Stimulated activated CD8-positive, alpha-beta memory T cell treated with anti-CD3 and anti-CD28 coated beads, Interleukin-15, amount 100 ng/mL, for 4 hours (primary cell): ENCODE results near the gene RYR2.

Experiments
- DNase-seq, 2 donors: peaks; one replicate each; pipeline ENCODE4 v3.0.0-alpha.2; 2020; ENCODE audit warnings: low read depth in 2 of 2

Gene RYR2

GRCh38 chr1:237858992-237859391, 817.0 kb downstream of the RYR2 start:
- no peak for DNase-seq

- no peak for DNase-seq
Observed at GRCh38 chr1:237861944-237862343, 820.0 kb downstream of the RYR2 start.

DNA sequence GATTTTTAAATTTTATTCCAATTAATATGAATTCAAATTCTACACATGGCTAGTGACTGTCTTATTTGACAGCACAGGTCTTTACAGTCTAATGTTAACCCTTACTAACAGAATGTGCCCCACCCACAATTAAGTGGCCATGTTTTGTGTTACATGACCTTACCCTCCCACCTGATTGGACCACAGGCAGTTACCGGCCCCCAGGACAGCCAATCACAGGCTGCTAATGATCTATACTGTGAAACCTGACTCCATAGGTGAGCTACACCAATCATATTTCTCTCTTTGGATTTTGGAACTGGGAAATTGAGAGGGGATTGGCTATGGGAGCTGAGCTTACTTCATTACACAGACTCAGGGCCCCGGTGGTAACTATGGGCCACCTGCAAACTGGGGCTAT, 821.2 kb downstream of the RYR2 start:
- DNase-seq = no peak

- no peak for DNase-seq
Observed at GRCh38 chr1:237864338-237865244, 822.6 kb downstream of the RYR2 start.

DNA sequence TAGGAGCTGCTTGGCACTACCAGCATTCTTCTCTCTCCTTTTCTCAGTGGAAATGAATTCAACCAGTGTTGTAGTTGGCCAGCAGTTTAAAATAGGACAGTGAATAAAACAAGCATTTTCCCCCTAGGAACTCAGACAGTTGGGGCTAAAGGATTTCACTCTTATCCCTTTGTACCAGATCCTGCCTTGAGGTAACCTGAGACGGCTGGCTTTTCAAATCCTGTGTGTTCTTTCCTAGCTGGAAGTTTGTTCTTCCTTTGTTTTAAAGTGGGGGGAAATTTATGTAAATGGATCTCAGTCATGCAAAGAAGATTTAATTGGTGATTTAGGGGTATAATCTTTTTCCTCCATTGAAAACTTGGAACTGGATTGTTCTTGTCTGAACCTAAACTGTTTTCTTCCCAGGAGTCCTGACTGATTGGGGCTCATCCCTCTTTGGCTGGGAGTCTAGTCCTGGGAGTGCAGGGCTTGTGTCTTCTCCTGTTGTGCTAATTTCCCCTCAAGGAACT, 825.5 kb downstream of the RYR2 start:
- DNase-seq = no peak

- no peak for DNase-seq
Observed at GRCh38 chr1:237868817-237869600, 827.0 kb downstream of the RYR2 start.

- DNase-seq = no peak
Observed at GRCh38 chr1:237873487-237874211, 831.7 kb downstream of the RYR2 start.

DNA sequence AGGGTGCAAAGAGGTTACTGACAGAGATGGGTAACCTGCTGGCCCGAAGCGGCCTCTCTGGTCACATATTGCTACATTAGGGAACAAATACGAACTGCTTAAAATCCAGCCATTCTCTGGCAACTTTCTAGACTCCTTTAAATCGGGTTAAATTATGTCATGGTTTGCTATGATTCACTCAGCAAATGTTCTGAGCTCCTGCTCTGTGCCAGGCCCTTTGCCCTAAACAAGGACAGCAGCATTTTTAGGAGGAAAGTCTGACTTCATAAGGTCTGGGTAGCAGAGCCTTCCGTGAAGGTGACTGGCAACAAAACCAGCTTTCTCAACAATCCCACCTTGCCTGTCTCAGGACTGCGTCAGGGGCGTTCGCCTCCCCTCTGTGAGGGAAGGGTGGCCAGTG, 833.3 kb downstream of the RYR2 start:
- DNase-seq = no peak

GRCh38 chr1:237877631-237878030, 835.6 kb downstream of the RYR2 start:
- DNase-seq = no peak

DNA sequence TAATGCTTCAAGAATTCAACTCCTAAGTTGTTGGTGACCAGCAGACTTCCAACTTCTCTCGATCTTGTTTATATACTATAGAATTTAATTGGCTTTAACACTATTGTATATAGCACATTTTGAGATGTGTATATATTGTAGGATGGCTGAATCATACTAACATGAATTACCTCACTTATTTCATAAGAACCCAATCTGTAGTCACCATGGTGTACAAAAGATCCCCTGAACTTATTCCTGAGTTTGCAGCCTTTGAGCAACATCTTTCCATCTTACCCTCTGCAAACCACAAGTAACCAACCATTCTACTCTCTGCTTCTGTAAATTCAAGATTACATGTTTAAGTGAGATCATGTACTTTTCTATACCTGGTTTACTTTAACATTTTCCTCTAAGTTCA, 836.4 kb downstream of the RYR2 start:
- DNase-seq = no peak

DNA sequence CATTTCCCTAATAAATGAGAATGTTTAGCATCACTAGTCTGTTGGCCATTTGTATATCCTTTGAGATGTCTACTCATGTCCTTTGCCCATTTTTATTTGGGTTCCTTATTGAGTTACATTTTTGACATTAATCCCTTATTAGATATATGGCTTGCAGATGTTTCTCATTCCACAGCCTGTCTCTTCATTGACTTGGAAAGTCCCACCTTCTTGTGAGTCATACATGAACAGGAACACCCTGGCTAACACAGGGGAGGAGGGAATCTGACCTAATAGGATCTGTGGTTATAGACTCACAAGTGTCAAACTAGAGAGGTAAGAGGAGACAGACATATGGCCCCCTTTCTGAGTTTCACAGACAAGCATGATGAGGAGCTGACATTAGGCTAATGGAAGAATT, 837.2 kb downstream of the RYR2 start:
- no peak for DNase-seq
